ENCODE data around the gene NFATC1.

NFATC1 gene

DNA sequence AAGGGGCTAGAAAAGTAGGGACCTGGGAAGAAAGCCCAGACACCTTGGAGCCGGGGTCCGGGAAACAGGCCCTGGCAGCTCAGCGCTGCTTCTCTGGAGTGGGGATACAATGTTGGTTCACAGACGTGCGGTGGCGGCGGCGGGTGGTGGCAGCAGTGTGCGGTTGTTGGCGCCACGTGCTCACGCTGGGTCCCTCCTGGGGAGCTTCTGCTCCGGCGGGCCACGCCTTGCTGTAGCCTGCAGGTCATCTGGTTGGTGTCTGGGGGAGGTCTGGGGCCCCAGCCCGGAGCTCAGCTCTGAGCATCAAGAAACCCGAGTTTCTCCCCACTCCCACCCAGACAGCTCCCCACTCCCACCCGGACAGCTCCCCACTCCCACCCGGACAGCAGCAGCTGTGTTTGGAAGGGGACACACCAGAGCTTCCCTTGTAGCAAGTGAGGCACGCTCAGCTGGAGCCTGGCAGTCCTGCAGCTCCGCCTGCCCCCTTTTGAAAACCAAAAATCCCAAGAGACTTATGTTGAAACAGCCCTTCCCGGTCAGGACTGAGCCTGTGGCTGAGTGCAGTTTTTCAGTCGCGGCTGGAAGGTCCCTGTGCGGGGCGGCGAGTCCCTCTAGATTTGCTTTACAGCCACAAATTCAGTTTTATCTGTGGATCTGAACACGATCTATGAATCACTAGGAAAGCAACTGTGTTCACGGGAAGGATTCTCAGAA is 46.9 kb downstream of the NFATC1 start (continued):
- TF ChIP-seq, protein P1, sequence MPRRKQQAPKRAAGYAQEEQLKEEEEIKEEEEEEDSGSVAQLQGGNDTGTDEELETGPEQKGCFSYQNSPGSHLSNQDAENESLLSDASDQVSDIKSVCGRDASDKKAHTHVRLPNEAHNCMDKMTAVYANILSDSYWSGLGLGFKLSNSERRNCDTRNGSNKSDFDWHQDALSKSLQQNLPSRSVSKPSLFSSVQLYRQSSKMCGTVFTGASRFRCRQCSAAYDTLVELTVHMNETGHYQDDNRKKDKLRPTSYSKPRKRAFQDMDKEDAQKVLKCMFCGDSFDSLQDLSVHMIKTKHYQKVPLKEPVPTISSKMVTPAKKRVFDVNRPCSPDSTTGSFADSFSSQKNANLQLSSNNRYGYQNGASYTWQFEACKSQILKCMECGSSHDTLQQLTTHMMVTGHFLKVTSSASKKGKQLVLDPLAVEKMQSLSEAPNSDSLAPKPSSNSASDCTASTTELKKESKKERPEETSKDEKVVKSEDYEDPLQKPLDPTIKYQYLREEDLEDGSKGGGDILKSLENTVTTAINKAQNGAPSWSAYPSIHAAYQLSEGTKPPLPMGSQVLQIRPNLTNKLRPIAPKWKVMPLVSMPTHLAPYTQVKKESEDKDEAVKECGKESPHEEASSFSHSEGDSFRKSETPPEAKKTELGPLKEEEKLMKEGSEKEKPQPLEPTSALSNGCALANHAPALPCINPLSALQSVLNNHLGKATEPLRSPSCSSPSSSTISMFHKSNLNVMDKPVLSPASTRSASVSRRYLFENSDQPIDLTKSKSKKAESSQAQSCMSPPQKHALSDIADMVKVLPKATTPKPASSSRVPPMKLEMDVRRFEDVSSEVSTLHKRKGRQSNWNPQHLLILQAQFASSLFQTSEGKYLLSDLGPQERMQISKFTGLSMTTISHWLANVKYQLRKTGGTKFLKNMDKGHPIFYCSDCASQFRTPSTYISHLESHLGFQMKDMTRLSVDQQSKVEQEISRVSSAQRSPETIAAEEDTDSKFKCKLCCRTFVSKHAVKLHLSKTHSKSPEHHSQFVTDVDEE (CRISPR knock-in tag; IDR thresholded peaks at IDR 0.05): no peak
- no peak for TF ChIP-seq RARB (CRISPR knock-in tag; IDR thresholded peaks at IDR 0.05)
- TF ChIP-seq TOX (CRISPR knock-in tag; IDR thresholded peaks at IDR 0.05; ENCODE audit: borderline replicate concordance): no peak
- no peak for TF ChIP-seq CSDC2 (CRISPR knock-in tag; IDR thresholded peaks at IDR 0.05)

DNA sequence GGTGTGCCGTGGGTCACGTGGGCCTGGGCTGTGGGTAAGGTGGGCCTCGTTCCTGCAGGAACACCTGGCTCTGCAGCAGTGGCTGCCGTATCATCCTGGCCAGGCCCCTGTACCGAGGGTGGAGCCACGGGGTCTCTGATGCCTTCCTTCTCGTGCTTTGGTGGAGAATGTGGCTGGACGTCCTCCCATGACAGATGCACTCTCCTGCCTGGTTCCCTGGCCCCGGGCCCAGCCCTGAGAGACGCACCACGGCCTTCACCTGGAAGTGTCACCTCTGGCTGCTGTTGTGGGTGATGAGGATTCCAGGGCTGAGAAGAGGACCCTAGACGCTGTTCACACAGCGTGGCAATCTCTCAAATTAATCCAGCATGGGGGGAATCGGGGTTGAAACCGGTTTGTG is 49.5 kb downstream of the NFATC1 start:
- no peak for TF ChIP-seq BACH2 (CRISPR knock-in tag; IDR thresholded peaks at IDR 0.05; ENCODE audit: borderline replicate concordance)
- TF ChIP-seq SNAI2 (CRISPR knock-in tag; IDR thresholded peaks at IDR 0.05): no peak
- TF ChIP-seq, protein P2, sequence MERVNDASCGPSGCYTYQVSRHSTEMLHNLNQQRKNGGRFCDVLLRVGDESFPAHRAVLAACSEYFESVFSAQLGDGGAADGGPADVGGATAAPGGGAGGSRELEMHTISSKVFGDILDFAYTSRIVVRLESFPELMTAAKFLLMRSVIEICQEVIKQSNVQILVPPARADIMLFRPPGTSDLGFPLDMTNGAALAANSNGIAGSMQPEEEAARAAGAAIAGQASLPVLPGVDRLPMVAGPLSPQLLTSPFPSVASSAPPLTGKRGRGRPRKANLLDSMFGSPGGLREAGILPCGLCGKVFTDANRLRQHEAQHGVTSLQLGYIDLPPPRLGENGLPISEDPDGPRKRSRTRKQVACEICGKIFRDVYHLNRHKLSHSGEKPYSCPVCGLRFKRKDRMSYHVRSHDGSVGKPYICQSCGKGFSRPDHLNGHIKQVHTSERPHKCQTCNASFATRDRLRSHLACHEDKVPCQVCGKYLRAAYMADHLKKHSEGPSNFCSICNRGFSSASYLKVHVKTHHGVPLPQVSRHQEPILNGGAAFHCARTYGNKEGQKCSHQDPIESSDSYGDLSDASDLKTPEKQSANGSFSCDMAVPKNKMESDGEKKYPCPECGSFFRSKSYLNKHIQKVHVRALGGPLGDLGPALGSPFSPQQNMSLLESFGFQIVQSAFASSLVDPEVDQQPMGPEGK (CRISPR knock-in tag; IDR thresholded peaks at IDR 0.05; ENCODE audit: borderline replicate concordance): no peak
- no peak for TF ChIP-seq ZNF8 (CRISPR knock-in tag; IDR thresholded peaks at IDR 0.05)
- no peak for TF ChIP-seq ZNF70 (CRISPR knock-in tag; IDR thresholded peaks at IDR 0.05)
- TF ChIP-seq ZNF565 (CRISPR knock-in tag; conservative IDR thresholded peaks at IDR 0.05; ENCODE audit: low read depth): no peak
- no peak for TF ChIP-seq ZFP30 (CRISPR knock-in tag; IDR thresholded peaks at IDR 0.05)
- TF ChIP-seq, protein P3, sequence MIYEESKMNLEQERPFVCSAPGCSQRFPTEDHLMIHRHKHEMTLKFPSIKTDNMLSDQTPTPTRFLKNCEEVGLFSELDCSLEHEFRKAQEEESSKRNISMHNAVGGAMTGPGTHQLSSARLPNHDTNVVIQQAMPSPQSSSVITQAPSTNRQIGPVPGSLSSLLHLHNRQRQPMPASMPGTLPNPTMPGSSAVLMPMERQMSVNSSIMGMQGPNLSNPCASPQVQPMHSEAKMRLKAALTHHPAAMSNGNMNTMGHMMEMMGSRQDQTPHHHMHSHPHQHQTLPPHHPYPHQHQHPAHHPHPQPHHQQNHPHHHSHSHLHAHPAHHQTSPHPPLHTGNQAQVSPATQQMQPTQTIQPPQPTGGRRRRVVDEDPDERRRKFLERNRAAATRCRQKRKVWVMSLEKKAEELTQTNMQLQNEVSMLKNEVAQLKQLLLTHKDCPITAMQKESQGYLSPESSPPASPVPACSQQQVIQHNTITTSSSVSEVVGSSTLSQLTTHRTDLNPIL (CRISPR knock-in tag; IDR thresholded peaks at IDR 0.05; ENCODE audit: low read depth): no peak
- no peak for TF ChIP-seq ZC3H10 (CRISPR knock-in tag; IDR thresholded peaks at IDR 0.05)
- no peak for TF ChIP-seq RARB (CRISPR knock-in tag; IDR thresholded peaks at IDR 0.05)
- TF ChIP-seq ISL1 (CRISPR knock-in tag; IDR thresholded peaks at IDR 0.05): no peak
- TF ChIP-seq TOX (CRISPR knock-in tag; IDR thresholded peaks at IDR 0.05; ENCODE audit: borderline replicate concordance): no peak
- TF ChIP-seq PPARA (CRISPR knock-in tag; IDR thresholded peaks at IDR 0.05; ENCODE audit: borderline replicate concordance): no peak
- ATAC-seq: no peak

DNA sequence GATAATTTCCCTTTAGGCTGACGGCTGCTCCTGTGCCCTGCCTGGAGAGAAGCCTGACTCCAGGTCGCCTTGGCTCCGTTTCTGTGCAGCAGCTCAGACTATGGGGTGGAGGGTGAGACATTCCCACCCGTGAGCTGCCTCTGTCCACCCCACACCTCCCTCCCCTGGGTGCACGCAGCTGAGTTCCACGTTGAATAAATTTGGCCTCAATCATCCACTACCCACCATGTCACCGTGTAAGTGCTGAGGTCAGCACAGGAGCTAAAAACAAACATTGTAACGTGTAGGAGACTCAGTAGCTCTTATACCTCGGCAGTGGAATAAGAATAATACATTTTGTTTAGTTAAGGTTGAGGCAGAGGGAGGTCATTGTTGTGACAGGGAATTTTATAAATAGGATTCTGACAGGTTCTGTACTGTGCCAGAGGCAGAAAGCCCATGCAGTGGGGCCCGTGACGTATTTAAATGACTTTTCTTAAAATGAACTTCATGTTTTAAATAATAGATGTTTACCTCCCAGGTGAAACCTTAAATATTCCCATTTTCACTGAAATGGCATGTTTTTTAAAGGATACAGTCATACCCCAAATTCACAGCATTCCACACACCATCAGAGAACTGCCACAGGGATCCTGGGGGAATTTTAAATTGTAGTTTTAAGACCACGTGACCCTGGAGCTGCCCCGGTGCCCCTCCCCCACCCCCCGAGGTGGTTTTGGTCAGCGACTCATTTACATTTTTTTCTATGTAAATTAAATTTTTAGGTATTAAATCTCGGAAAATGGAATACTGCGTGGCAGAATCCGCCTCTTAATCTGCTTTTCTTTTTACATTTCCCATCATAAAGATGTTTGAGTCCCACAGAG is 50.2 kb downstream of the NFATC1 start:
- no peak for ATAC-seq
- TF ChIP-seq, protein P1 (CRISPR knock-in tag; IDR thresholded peaks at IDR 0.05): no peak
- TF ChIP-seq ARNTL (CRISPR knock-in tag; IDR thresholded peaks at IDR 0.05; ENCODE audit: borderline replicate concordance, low read depth) (no peak), ZNF8 (CRISPR knock-in tag; IDR thresholded peaks at IDR 0.05) (no peak), PPARA (CRISPR knock-in tag; IDR thresholded peaks at IDR 0.05; ENCODE audit: borderline replicate concordance) (no peak), RARB (CRISPR knock-in tag; IDR thresholded peaks at IDR 0.05) (no peak), ISL1 (CRISPR knock-in tag; IDR thresholded peaks at IDR 0.05) (no peak), ZC3H10 (CRISPR knock-in tag; IDR thresholded peaks at IDR 0.05) (no peak), ZNF565 (CRISPR knock-in tag; conservative IDR thresholded peaks at IDR 0.05; ENCODE audit: low read depth) (no peak), GLIS3 (CRISPR knock-in tag; IDR thresholded peaks at IDR 0.05) (no peak), TCF4 (CRISPR knock-in tag; IDR thresholded peaks at IDR 0.05; ENCODE audit: borderline replicate concordance) (no peak), CSDC2 (CRISPR knock-in tag; IDR thresholded peaks at IDR 0.05) (no peak)
- TF ChIP-seq, protein P4, sequence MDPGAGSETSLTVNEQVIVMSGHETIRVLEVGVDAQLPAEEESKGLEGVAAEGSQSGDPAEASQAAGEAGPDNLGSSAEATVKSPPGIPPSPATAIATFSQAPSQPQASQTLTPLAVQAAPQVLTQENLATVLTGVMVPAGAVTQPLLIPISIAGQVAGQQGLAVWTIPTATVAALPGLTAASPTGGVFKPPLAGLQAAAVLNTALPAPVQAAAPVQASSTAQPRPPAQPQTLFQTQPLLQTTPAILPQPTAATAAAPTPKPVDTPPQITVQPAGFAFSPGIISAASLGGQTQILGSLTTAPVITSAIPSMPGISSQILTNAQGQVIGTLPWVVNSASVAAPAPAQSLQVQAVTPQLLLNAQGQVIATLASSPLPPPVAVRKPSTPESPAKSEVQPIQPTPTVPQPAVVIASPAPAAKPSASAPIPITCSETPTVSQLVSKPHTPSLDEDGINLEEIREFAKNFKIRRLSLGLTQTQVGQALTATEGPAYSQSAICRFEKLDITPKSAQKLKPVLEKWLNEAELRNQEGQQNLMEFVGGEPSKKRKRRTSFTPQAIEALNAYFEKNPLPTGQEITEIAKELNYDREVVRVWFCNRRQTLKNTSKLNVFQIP (CRISPR knock-in tag; IDR thresholded peaks at IDR 0.05; ENCODE audit: borderline replicate concordance, low read depth): no peak
